OCI-LY3 (cell line): Measurements from ENCODE around the gene CACNA1G.

Experiments
- H2AFZ ChIP-seq: fragments of 200-600, 300-600 bp; shearing (Covaris generic); 2 replicates; pipeline ENCODE4 v1.6.0; 2014; ENCODE audit warnings: antibody characterized with exemption, low read depth, low read length
- H3K27ac ChIP-seq: fragments of 200-600, 300-600 bp; sonication (generic); 2 replicates; pipeline ENCODE4 v1.5.1; 2014; ENCODE audit warnings: mild to moderate bottlenecking, low read length, moderate library complexity, mixed read lengths
- H3K27me3 ChIP-seq: fragments of 200-600, 300-600 bp; sonication (generic); 2 replicates; pipeline ENCODE4 v1.6.1; 2014; ENCODE audit warnings: low read depth, low read length, mixed read lengths
- H3K36me3 ChIP-seq: fragments of 200-600, 300-600 bp; sonication (generic); replicated peaks from 2 replicates; pipeline ENCODE3; 2014; ENCODE audit warnings: low read depth, low read length, mixed read lengths
- H3K4me1 ChIP-seq: fragments of 300-600, 200-600 bp; sonication (generic); 2 replicates; pipeline ENCODE4 v1.6.1; 2014; ENCODE audit warnings: low read length, mixed read lengths
- H3K4me2 ChIP-seq: fragments of 200-600, 300-600 bp; sonication (generic); 2 replicates; pipeline ENCODE4 v1.6.1; 2014; ENCODE audit warnings: low read length, mixed read lengths
- H3K4me3 ChIP-seq: fragments of 300-600, 200-600 bp; sonication (generic); 2 replicates; pipeline ENCODE4 v1.5.1; 2014; ENCODE audit warnings: antibody characterized with exemption, mild to moderate bottlenecking, low read length, moderate library complexity
- H3K79me2 ChIP-seq: fragments of 300-600, 200-600 bp; shearing (Covaris generic); 2 replicates; pipeline ENCODE4 v1.6.1; 2014; ENCODE audit warnings: mild to moderate bottlenecking, low read length, mixed read lengths
- H3K9ac ChIP-seq: fragments of 300-600, 200-600 bp; shearing (Covaris generic); 2 replicates; pipeline ENCODE4 v1.6.0; 2014; ENCODE audit warnings: mild to moderate bottlenecking, low read length, moderate library complexity
- H3K9me3 ChIP-seq: fragments of 200-600, 300-600 bp; shearing (Covaris generic); 2 replicates; pipeline ENCODE4 v1.6.1; 2014; ENCODE audit warnings: low read length, mixed read lengths; ENCODE audit not compliant: insufficient read depth
- H4K20me1 ChIP-seq: fragments of 200-600, 300-600 bp; sonication (generic); 2 replicates; pipeline ENCODE4 v1.6.1; 2016; ENCODE audit warnings: low read length, mixed read lengths; ENCODE audit not compliant: insufficient read depth
- CTCF ChIP-seq: fragments of 200-600, 300-600 bp; sonication (generic); IDR thresholded peaks from 2 replicates; pipeline ENCODE4 v1.5.1; 2014; ENCODE audit warnings: antibody characterized with exemption, low read length, low read depth
- EZH2phosphoT487 ChIP-seq: fragments of 200-600 bp; shearing (Covaris generic); IDR thresholded peaks from 2 replicates; pipeline ENCODE4 v1.6.1; 2018; ENCODE audit warnings: antibody characterized with exemption, mixed run types, low read depth

CACNA1G gene

GRCh38 chr17:50536683-50537646 is 23.6 kb upstream of the CACNA1G start:
- Histone ChIP-seq H3K9ac (no peak overlapping the region), H2AFZ (no peak overlapping the region), H3K4me2 (no peak overlapping the region), H3K9me3 (no peaks in the 10 kb centered on the region), H3K27me3 (peaks cover 22% of the 10 kb centered on the region), H3K36me3 (no peaks in the 10 kb centered on the region), H3K27ac (no peak overlapping the region), H4K20me1 (no peaks in the 10 kb centered on the region), H3K4me3 (no peak overlapping the region), H3K79me2 (no peaks in the 10 kb centered on the region), H3K4me1 (peaks cover 4% of the 10 kb centered on the region)
- no peak for TF ChIP-seq CTCF
- no peak for TF ChIP-seq EZH2phosphoT487

DNA sequence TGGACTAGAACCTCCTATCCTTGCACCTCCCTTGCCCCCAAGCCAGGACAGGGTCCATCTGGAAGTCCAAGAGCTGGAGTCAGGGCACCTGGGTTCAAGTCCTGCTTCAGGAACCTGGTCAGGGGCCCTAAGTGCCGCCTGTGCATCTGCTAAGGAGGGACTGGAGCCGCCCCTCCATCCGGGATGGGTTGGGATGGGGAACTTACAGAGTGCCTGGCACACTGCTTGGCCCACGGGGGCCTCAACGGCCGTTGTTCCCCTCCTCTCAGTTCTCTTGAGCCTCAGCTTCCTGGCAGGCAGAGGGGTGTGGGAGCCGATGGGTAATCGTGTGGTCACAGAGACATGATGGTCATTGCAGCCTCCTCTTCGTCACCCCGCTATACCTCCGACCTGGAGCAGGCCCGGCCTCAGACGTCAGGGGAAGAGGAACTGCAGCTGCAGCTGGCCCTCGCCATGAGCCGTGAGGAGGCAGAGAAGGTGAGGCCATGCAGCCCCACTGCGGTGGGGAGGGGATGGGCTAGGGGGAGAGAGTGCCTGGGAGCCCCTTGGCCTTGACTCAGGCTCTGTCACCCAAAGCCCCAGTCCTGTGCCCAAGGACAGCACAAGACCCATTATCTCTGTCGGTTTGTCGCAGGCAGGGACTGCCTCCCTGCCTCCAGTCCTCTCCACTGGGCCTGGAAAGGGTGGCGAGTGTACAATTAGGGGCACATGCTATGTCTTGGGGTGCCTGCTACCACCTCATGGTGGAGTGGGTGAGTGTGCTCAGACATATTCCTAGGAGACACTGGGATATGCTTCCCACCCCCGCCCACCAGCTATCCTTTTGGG is 22.6 kb upstream of the CACNA1G start:
- Histone ChIP-seq H3K36me3 (no peaks in the 10 kb centered on the region), H3K79me2 (no peaks in the 10 kb centered on the region), H3K4me3 (no peak overlapping the region), H3K27me3 (peaks cover 12% of the 10 kb centered on the region), H3K9me3 (no peaks in the 10 kb centered on the region), H3K9ac (no peak overlapping the region), H3K4me1 (peaks cover 8% of the 10 kb centered on the region), H3K4me2 (no peak overlapping the region), H4K20me1 (no peaks in the 10 kb centered on the region), H2AFZ (no peak overlapping the region), H3K27ac (no peak overlapping the region)
- TF ChIP-seq EZH2phosphoT487: no peak
- TF ChIP-seq CTCF: no peak

DNA sequence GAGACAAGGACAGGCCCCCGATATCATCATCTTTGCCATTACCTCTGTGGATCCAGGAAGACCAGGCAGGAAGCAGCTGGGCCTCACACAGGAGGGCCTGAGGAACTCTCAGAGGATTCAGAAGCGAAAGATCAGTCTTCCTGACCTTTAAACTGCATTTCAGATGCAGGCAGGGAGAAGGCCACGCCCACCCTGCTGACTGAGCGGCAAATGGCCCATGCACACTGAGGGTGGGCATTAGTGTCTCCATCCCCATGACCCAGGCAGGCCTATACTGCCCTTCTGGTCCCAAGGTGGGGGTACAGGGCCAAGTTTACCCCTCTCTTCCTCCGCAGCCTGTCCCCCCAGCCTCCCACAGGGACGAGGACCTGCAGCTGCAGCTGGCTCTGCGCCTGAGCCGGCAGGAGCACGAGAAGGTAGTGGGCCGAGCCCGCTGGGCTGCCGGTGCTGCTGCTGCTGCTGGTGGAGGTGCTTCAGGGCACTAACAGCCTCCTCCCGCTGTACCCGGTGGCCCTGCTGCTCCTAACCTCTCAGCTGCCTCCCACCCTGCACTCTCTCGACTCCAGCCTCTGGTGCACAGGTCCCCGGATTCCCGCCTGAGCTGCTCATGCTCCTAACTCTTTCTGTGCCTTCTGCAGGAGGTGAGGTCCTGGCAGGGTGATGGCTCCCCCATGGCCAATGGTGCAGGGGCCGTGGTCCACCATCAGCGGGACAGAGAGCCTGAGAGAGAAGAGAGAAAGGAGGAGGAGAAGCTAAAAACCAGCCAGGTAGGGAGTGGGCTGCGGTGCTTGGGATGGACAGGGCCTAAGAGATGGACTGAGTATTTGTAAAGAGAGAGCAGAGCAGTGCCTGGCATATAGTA is 21.7 kb upstream of the CACNA1G start:
- Histone ChIP-seq H3K79me2 (no peaks in the 10 kb centered on the region), H3K9me3 (no peaks in the 10 kb centered on the region), H3K36me3 (no peaks in the 10 kb centered on the region), H3K4me1 (peaks cover 8% of the 10 kb centered on the region), H3K9ac (no peak overlapping the region), H3K4me2 (no peak overlapping the region), H4K20me1 (no peaks in the 10 kb centered on the region), H3K4me3 (no peak overlapping the region), H3K27me3 (peaks cover 4% of the 10 kb centered on the region; the same call in 1 of the 2 replicates), H3K27ac (no peak overlapping the region), H2AFZ (no peak overlapping the region)
- no peak for TF ChIP-seq EZH2phosphoT487
- TF ChIP-seq CTCF: no peak
